ENCODE data around the gene NIPAL4. TPM values are rescaled to one million over a fixed set of nuclear protein-coding genes. Genes with fewer than 3 reads are reported as not detected.

NIPAL4 gene
- total RNA-seq, 2 experiments from 2014 or later: not detected

- CTCF ChIA-PET (ENCODE audit: unreplicated experiment): interaction anchor here (0.6 kb wide), 1 partner anchor 491 kb away, joined by 3 read pairs; no protein-coding TSS in a partner anchor
- DNase-seq (ENCODE audit: low spot score): no peak
- BruUV-seq (replicated peaks): no TSS peak
- TF ChIP-seq EZH2phosphoT487 (IDR thresholded peaks at IDR 0.05; ENCODE audit: borderline replicate concordance, low read depth, low read length): no peak
- no peak for TF ChIP-seq CTCF (conservative IDR thresholded peaks at IDR 0.05; ENCODE audit: low read length)
- Histone ChIP-seq H3K36me3 (ENCODE audit: insufficient read depth, low read length) (no peaks in the 10 kb centered on the region), H4K20me1 (ENCODE audit: insufficient read depth, low read length) (no peaks in the 10 kb centered on the region), H3K79me2 (ENCODE audit: insufficient read depth, low read depth, low read length) (no peaks in the 10 kb centered on the region), H3K27ac (ENCODE audit: low read depth, low read length, poor library complexity, severe bottlenecking) (no peak overlapping the region), H3K4me2 (ENCODE audit: low read length) (no peak overlapping the region), H3K4me3 (ENCODE audit: low read depth, low read length, poor library complexity, severe bottlenecking) (no peak overlapping the region), H2AFZ (ENCODE audit: low read length) (no peak overlapping the region), H3K9me2 (ENCODE audit: insufficient read depth, low read length) (no peaks in the 10 kb centered on the region), H3K4me1 (ENCODE audit: insufficient read depth, low read length, poor library complexity, severe bottlenecking) (no peaks in the 10 kb centered on the region), H3K9me3 (ENCODE audit: low read length) (no peaks in the 10 kb centered on the region)
- intact Hi-C loops (cut with micrococcal nuclease; ENCODE audit: unreplicated experiment): no loop called here
- POLR2A ChIA-PET: interaction anchor here (0.7 to 1.0 kb wide), 2 partner anchors 25 to 110 kb away, joined by 3 read pairs; no protein-coding TSS in a partner anchor
Observed at GRCh38 chr5:157463621-157464518, 3.9 kb downstream of the NIPAL4 start.

- no peaks in the 10 kb centered on the region for H3K9me2 ChIP-seq (ENCODE audit: insufficient read depth, low read length)
- CTCF ChIA-PET (ENCODE audit: unreplicated experiment): interaction anchor here (0.6 kb wide), 1 partner anchor 490 kb away, joined by 3 read pairs; no protein-coding TSS in a partner anchor
- no peak overlapping the region for H3K4me3 ChIP-seq (ENCODE audit: low read depth, low read length, poor library complexity, severe bottlenecking)
- H2AFZ ChIP-seq (ENCODE audit: low read length): no peak overlapping the region
- TF ChIP-seq EZH2phosphoT487 (IDR thresholded peaks at IDR 0.05; ENCODE audit: borderline replicate concordance, low read depth, low read length) (no peak), CTCF (conservative IDR thresholded peaks at IDR 0.05; ENCODE audit: low read length) (no peak)
- POLR2A ChIA-PET: interaction anchor here (0.6 to 1.0 kb wide), 2 partner anchors 25 to 31 kb away, joined by 3 read pairs; no protein-coding TSS in a partner anchor
- H3K27ac ChIP-seq (ENCODE audit: low read depth, low read length, poor library complexity, severe bottlenecking): no peak overlapping the region
- H3K79me2 ChIP-seq (ENCODE audit: insufficient read depth, low read depth, low read length): no peaks in the 10 kb centered on the region
- no peaks in the 10 kb centered on the region for H3K4me1 ChIP-seq (ENCODE audit: insufficient read depth, low read length, poor library complexity, severe bottlenecking)
- DNase-seq (ENCODE audit: low spot score): no peak
- intact Hi-C loops (cut with micrococcal nuclease; ENCODE audit: unreplicated experiment): no loop called here
- no peaks in the 10 kb centered on the region for H4K20me1 ChIP-seq (ENCODE audit: insufficient read depth, low read length)
- BruUV-seq (replicated peaks): no TSS peak
- H3K9me3 ChIP-seq (ENCODE audit: low read length): no peaks in the 10 kb centered on the region
- H3K4me2 ChIP-seq (ENCODE audit: low read length): no peak overlapping the region
- no peaks in the 10 kb centered on the region for H3K36me3 ChIP-seq (ENCODE audit: insufficient read depth, low read length)
Observed at GRCh38 chr5:157464519-157465171, 4.6 kb downstream of the NIPAL4 start.

Measured in OCI-LY7 (cell line).